Sigmoid colon (tissue), 4 donors: ENCODE results near the gene ALS2.

ENCODE experiments used
- CTCF ChIP-seq, 4 experiments: fragments of 450-650 bp in 3 of 4; fragments of 200-600 bp in 1 of 4; IDR thresholded peaks; one replicate each; pipeline ENCODE4 v1.5.1; 2016 to 2019; ENCODE audit warnings: antibody characterized with exemption in 4 of 4, mild to moderate bottlenecking in 3 of 4, moderate library complexity in 2 of 4
- POLR2AphosphoS5 ChIP-seq, 4 donors: sonication (generic); formaldehyde crosslinking; IDR thresholded peaks; one replicate each; pipeline ENCODE4 v1.6.1; 2017; ENCODE audit warnings: antibody characterized with exemption in 4 of 4

- no peak for TF ChIP-seq CTCF (IDR thresholded peaks at IDR 0.05)
- no peak for TF ChIP-seq POLR2AphosphoS5 (IDR thresholded peaks at IDR 0.05)
These were observed 16.6 kb upstream of the ALS2 start for GRCh38 chr2:201797175-201797840.
